ENCODE data around the gene ATG3. TPM values are rescaled to one million over a fixed set of nuclear protein-coding genes. Genes with fewer than 3 reads are reported as not detected.

Gene ATG3
- polyA plus RNA-seq, 1 experiment: 29.6 TPM

- POLR2A ChIA-PET: no interaction called here
- Histone ChIP-seq H3K36me3 (ENCODE audit: control insufficient read depth, insufficient read depth, low read length) (no peaks in the 10 kb centered on the region), H3K4me3 (ENCODE audit: low read depth, low read length) (no peak overlapping the region), H3K27me3 (ENCODE audit: control insufficient read depth, insufficient read depth, low read length) (no peaks in the 10 kb centered on the region)
- no peak for TF ChIP-seq CTCF (IDR thresholded peaks at IDR 0.05; ENCODE audit: insufficient read depth, low read depth, low read length)
- no peak for DNase-seq (ENCODE audit: low read depth)
- CTCF ChIA-PET: interaction anchor here (1.3 to 1.6 kb wide), 2 partner anchors 210 to 221 kb away, joined by 3 to 8 read pairs; partner anchors contain the start of gene SLC9C1
Observed at GRCh38 chr3:112514527-112515128, 47.1 kb downstream of the ATG3 start.

- no peak for DNase-seq (ENCODE audit: low read depth)
- no peak for TF ChIP-seq CTCF (IDR thresholded peaks at IDR 0.05; ENCODE audit: insufficient read depth, low read depth, low read length)
- ChIA-PET POLR2A (no interaction called here), CTCF (interaction anchor here (1.1 kb wide), 1 partner anchor 9 kb away, joined by 3 read pairs; no protein-coding TSS in a partner anchor)
- no peaks in the 10 kb centered on the region for H3K27me3 ChIP-seq (ENCODE audit: control insufficient read depth, insufficient read depth, low read length)
- H3K4me3 ChIP-seq (ENCODE audit: low read depth, low read length): no peak overlapping the region
- H3K36me3 ChIP-seq (ENCODE audit: control insufficient read depth, insufficient read depth, low read length): no peaks in the 10 kb centered on the region
Observed at GRCh38 chr3:112512320-112512719, 49.4 kb downstream of the ATG3 start.

- ChIA-PET POLR2A (no interaction called here), CTCF (no interaction called here)
- no peak for TF ChIP-seq CTCF (IDR thresholded peaks at IDR 0.05; ENCODE audit: insufficient read depth, low read depth, low read length)
- Histone ChIP-seq H3K36me3 (ENCODE audit: control insufficient read depth, insufficient read depth, low read length) (no peaks in the 10 kb centered on the region), H3K27me3 (ENCODE audit: control insufficient read depth, insufficient read depth, low read length) (no peaks in the 10 kb centered on the region; the same call in 1 of the 2 replicates), H3K4me3 (ENCODE audit: low read depth, low read length) (no peak overlapping the region)
- no peak for DNase-seq (ENCODE audit: low read depth)
Observed at GRCh38 chr3:112508860-112509259, 52.9 kb downstream of the ATG3 start.

GRCh38 chr3:112508261-112508660 lies 53.5 kb downstream of the ATG3 start:
- DNase-seq (ENCODE audit: low read depth): no peak
- CTCF ChIA-PET: no interaction called here
- POLR2A ChIA-PET: no interaction called here
- Histone ChIP-seq H3K36me3 (ENCODE audit: control insufficient read depth, insufficient read depth, low read length) (no peaks in the 10 kb centered on the region), H3K4me3 (ENCODE audit: low read depth, low read length) (no peak overlapping the region), H3K27me3 (ENCODE audit: control insufficient read depth, insufficient read depth, low read length) (no peaks in the 10 kb centered on the region; the same call in 1 of the 2 replicates)
- no peak for TF ChIP-seq CTCF (IDR thresholded peaks at IDR 0.05; ENCODE audit: insufficient read depth, low read depth, low read length)

GRCh38 chr3:112505907-112506306 lies 55.9 kb downstream of the ATG3 start:
- DNase-seq (ENCODE audit: low read depth): no peak
- ChIA-PET POLR2A (no interaction called here), CTCF (interaction anchor here (0.9 kb wide), 1 partner anchor 13 kb away, joined by 3 read pairs; no protein-coding TSS in a partner anchor)
- H3K4me3 ChIP-seq (ENCODE audit: low read depth, low read length): no peak overlapping the region
- no peaks in the 10 kb centered on the region for H3K36me3 ChIP-seq (ENCODE audit: control insufficient read depth, insufficient read depth, low read length)
- no peak for TF ChIP-seq CTCF (IDR thresholded peaks at IDR 0.05; ENCODE audit: insufficient read depth, low read depth, low read length)
- H3K27me3 ChIP-seq (ENCODE audit: control insufficient read depth, insufficient read depth, low read length): no peaks in the 10 kb centered on the region; the same call in 1 of the 2 replicates

Data from BJ (cell line).